Stimulated activated CD8-positive, alpha-beta memory T cell treated with anti-CD3 and anti-CD28 coated beads, Interleukin-7, amount 100 ng/mL, for 48 hours (primary cell): ENCODE data around the gene JMJD8.

ENCODE experiments used
- DNase-seq, 2 donors: peaks; one replicate each; pipeline ENCODE4 v3.0.0-alpha.2; 2020; ENCODE audit warnings: low read depth in 1 of 2; ENCODE audit errors: extremely low read depth in 1 of 2

Gene JMJD8

DNA sequence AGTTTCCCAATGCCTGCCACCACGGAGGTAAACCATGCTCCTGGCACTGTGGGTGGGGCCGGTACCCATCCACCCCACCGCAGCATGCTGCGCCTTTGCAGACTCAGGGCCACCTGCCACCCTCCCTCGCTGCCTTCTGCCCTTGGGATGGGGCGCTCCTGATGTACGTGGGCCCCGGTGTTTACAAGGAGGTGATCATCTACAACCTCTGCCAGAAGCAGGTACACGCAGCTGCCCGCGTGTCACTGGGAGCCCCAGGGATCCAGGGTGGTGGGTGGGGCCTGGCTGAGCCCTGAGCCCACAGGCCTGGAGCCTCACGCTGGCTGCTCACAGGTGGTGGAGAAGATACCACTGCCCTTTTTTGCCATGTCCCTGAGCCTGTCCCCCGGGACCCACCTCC is 17.6 kb downstream of the JMJD8 start:
- no peak for DNase-seq

DNA sequence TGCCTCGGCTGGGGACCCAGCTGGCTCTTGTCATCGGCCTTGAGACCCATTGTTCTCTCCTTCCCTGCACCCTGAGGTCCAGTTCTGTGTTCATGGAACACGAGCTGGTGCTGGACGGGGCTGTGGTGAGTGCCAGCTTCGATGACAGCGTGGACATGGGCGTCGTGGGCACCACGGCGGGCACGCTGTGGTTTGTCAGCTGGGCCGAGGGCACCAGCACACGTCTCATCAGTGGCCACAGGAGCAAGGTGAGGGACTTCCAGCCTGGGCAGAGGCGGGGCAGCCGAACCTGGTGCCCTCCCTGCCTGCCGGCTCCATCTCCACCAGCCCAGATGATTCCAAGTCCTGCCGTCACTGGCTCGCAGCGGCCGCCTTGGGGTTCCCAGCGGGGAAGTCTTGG is 21.5 kb downstream of the JMJD8 start:
- DNase-seq = no peak

DNA sequence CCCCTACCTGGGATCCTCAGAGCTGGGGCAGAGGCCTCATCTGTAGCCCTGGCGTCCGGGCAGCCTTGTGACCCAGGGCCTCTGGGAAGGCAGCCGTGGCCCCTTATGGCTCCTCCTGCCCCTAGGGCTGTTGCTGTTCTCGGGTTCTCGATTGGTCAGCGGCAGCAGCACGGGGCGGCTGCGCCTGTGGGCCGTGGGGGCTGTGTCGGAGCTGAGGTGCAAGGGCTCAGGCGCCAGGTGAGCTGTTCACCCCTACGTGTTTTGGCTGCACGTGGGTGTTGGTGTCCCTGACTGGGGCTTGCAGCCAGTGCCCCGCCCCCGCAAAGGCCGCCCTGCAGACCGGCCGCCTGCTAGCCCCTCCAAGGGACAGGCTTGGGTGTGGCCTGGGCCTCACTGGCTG is 22.0 kb downstream of the JMJD8 start:
- no peak for DNase-seq

DNA sequence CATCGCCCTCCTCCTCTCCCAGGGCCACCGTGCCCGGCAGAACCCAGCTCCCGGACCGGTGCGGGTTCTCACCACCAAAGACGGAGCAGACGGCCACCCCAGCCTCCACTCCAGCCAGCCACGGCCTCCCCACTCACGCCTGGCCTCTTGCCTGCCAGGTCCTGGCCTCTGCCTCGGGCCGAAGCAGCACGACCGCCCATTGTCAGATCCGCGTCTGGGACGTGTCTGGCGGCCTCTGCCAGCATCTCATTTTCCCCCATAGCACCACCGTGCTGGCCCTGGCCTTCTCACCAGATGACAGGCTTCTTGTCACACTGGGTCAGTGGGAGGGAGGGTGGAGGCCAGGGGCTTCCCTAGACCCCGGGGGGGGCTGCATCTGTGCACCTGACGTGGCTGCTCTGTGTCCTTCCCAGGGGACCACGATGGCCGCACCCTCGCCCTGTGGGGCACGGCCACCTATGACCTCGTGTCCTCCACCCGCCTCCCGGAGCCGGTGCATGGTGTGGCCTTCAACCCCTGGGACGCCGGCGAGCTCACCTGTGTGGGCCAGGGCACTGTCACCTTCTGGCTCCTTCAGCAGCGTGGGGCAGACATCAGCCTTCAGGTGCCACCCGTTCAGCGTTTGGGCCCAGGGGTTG is 22.8 kb downstream of the JMJD8 start:
- DNase-seq = no peak

DNA sequence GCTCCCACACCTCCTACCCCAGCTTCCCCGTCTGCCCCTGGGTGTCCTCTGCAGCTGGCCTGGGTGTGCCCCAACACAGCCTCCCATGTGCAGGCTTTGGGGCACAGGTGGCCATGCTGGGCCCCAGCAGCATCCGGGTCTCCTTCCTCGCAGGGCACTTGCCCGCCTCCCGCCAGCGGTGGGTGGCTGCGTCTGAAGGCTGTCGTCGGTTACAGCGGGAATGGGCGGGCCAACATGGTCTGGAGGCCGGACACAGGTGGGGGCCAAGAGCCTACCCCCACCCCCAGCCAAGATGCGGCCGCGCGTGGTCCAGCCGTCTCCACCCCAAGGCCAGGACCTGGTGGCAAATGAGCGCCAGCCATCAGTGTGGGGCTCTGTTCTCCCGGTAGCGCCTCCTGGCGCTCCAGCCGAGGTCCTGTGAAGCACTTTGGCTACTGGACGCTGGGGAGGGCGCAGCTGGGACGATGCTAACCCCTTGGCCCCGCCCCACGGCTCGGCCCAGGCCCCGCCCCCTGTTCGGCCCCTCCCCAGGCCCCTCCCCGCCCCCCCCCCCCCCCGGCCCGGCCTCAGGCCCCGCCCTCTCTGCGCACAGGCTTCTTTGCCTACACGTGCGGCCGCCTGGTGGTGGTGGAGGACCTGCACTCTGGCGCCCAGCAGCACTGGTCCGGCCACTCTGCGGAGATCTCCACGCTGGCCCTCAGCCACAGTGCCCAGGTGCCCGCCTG is 23.5 kb downstream of the JMJD8 start:
- DNase-seq = no peak

DNA sequence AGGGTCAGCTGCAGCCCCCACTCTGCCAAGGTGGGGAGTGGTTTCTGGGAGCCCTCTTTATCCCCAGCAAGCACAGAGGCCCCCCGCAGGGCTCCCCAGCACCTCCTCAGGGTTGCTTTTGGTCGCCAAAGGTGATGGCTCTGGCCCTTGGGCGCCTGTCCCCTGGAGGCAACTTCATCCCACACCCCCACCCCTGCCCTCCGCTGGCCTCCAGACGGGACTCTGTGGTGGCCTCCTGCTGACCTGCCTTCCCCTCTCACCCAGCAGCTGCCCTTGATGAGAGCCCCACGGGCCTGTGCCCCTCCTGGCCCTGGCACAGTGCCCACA is 24.0 kb downstream of the JMJD8 start:
- DNase-seq = no peak

DNA sequence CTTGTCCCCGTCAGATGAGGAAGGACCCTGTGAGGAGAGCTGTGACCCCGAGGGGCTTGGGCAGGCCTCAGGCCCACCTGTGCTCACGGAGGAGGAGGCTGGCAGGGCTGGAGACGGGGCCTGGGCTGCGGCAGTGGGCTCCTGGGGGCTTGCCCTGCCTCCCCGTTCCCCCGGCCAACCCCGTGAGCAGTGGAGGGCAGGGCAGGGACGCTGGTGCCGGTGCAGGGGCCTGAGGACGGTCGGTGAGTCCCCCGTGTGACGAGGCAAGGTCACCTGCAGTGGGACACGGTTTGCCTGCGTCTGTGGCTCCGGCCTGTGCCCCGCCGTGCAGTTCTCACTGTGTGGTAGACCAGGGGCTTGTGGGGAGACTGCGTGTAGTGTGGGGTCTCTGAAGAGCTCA is 24.5 kb downstream of the JMJD8 start:
- DNase-seq = no peak

DNA sequence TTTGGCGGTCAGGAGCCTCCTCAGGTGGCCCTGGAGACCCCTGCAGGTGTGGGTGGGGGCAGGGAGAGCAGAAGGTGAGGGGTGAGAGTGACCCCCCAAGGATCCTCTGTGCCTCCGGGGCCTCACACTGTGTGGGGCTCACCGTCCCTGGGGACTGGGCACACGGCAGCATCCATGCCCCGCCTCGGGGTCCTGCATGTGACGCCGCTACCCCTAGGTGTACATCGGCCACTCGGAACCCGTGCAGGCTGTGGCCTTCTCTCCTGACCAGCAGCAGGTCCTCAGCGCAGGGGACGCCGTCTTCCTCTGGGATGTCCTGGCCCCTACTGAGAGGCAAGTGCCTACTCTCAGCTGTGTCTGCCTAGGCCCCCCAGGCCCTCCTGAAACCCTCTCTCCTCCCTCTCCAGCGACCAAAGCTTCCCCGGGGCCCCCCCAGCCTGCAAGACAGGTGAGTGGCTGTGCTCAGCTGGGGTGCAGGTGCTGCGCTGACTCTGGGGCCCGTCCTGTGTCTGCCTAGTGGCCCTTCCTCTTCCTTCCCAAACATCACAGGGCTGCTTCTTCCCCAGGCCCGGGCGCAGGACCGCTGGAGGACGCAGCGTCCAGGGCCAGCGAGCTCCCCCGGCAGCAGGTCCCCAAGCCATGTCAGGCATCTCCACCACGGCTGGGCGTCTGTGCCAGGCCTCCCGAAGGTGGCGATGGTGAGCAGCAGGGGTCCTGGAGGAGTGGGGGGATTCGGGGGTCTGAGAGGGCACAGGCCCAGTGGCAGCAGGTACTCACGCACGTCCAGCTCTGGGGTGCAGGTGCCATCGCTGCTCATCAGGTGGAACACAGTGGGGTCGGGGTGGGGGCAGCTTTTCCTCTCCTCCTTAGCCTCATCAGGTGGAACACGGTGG is 25.2 kb downstream of the JMJD8 start:
- DNase-seq = no peak

DNA sequence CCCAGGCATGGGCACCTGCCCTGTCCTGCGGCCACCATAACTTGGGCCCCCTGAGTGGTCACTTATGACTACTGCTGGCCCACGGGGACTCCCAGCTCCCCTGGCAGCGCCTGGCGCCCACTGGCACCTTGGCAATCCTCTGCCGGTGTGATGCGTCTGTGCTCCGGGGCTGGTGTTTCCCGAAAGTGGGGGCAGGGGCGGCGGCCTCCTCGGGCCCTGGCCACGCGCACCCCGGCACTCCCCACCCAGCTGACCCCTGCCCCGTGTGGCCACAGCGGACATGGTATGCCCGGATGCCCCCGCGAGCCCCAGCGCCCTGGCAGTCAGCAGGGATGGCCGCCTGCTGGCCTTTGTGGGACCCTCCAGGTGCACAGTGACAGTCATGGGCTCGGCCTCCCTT is 26.6 kb downstream of the JMJD8 start:
- DNase-seq = no peak

DNA sequence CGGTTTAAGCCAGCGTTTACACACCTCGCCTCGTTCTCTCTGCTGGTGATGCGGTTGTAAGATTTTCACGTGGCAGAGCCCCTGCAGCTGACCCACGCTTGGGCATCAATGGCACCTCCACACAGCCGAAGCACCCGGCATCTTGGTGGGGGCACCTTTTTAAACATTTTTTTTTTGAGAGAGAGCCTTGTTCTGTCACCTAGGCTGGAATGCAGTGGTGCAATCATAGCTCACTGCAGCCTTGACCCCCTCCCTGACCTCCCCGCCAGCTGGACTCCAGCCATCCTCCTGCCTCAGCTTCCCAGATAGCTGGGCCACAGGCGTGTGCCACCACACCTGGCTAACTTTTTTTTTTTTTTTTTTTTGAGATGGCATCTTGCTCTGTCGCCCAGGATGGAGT is 30.1 kb downstream of the JMJD8 start:
- DNase-seq = no peak

DNA sequence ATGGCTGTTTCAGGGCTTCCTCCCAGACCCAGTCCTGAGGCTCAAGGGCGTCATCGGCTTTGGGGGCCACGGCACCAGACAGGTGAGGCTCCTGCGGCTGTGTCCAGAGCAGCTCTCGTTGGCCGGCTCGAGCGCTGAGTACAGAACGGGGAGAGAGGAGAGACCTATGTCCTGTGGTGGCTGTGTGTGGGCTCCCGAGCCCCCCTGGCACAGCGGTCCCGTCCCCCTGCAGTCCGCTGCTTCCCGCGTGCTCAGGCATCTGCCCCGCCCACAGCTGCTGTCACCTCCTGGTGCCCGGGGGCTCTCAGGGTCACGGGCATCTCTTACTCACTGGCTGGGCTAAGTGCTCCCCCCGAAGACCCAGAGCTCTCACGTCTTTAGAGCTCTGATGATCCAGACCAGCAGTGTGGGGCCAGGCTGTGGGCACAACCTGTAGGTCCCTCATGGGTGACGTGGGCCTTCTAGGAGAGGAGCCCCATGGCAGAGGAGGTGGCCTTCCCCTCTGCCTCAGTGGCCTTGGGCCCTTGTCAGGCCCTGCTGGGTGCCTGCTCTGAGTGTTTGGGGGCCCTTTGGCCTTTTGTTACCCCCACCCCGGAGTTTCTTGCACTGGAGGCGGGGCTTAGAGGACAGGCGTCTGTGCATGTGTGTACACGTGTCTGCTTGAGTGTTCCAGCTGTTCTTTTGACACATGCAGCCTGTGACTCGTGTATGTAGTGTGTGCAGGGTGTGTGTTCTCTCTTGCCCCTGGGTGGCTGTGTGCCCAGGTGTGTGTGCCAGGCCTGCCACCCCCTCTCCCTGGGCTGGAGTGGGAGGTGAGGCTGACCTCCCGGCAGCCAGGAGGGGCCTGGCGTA is 31.5 kb downstream of the JMJD8 start:
- no peak for DNase-seq

DNA sequence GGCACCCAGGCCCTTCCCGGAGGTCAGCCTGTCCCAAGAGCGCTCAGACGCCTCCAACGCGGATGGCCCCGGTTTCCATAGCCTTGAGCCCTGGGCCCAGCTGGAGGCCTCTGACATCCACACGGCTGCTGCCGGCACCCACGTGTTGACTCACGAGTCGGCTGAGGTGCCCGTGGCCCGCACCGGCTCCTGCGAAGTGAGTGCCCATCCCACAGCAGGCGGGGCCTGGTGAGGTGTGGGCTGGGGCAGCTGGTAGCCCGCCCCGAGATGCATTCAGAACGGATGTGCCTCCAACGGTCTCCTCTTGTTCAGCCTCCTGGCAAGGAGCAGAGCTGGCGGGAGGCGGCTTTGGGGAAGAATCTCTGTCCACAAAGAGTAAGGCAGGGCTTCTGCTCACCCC is 32.3 kb downstream of the JMJD8 start:
- DNase-seq = no peak

DNA sequence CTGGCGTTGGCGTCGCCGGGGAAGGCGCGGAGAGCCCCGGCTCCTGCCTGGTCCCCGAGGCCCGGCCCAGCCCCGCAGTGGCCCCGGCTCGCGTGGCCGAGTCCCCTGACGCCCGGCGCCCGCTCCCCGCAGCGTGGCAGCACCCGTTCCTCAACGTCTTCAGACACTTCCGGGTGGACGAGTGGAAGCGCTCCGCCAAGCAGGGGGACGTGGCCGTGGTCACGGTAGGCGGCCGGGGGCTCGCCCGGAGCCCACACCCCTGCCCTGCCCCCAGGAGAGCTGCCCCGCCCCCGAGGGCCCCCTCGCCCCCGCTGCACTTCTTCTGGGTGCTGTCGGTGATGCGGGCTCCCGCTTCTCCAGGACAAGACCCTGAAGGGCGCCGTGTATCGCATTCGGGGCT is 34.5 kb downstream of the JMJD8 start:
- DNase-seq = no peak

DNA sequence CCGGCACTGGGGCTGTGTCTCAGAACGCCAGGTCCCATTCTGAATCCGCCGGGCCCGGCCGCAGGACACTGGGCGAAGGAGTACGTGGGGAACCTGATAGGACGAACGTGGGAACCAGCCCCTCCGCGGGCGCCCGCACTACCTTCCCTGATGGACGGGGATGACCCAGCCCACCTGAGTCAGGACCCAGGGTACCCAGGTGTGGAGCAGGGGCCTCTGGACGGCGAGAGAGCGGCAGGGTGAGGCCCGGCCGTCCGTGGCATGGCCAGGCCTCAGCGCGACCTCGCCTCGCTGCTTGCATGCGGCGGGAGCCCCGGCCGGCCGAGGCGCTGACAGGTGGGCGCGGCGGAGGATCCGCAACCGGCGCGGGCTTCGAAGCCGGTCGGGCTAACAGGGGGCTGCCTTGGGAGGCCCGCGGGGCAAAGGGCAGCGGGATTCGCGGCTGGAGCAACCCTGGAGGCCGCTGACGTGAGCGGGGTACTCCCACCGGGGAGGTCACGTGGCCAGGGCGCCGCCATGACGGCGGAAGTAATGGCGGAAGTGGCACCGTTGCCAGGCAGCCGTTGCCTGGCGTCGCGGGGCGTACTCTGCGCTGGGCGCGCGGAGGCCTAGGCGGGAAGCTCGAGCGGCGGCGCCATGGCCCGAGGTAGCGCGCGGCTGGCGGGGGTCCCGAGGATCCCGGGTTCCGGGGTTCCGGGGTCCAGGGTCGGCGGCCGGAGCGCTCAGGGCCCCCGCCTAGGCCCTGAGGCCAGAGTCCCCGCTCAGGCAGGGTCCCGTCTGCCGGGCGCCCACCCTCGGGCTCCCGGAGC is 35.1 kb downstream of the JMJD8 start, which contains the start of gene WDR90:
Gene WDR90, plus strand, starts transcription at position 585 of the 809 bp plus-strand sequence. Its CDS starts 52 bp downstream, at position 637.
- DNase-seq = peak; percentile 82 to 92

DNA sequence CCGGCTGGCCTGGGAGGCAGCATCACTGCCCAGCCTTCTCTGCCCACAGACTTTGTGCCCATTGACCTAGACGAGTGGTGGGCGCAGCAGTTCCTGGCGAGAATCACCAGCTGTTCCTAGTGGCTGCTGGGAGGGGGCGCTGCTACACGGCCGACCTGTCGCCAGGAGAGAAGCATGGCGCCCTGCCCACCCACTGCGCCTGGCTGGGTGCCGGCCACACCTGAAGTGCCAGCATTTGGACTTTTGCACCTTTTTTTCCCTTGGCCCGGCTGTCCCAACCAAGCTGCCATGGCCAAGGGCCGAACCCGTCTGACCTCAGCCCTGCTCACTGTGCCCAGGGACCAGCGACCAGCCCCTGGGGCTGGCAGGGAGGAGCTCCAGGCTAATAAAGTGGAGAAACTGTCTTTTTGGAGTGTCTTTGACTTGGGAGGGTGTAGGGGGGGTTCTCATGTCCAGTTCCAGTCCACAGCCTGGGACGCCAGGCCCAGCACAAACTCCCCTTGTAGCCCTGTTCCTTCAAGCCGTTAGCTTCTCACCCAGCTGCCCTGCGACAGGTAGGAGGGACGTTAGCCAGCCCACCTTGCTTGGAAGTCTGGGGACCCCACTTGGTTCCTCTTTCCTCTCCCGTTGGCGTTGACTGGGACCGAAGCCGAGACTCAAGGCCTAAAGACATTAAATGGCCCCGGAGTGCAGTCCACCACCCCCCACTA is 35.9 kb downstream of the JMJD8 start:
- no peak for DNase-seq

DNA sequence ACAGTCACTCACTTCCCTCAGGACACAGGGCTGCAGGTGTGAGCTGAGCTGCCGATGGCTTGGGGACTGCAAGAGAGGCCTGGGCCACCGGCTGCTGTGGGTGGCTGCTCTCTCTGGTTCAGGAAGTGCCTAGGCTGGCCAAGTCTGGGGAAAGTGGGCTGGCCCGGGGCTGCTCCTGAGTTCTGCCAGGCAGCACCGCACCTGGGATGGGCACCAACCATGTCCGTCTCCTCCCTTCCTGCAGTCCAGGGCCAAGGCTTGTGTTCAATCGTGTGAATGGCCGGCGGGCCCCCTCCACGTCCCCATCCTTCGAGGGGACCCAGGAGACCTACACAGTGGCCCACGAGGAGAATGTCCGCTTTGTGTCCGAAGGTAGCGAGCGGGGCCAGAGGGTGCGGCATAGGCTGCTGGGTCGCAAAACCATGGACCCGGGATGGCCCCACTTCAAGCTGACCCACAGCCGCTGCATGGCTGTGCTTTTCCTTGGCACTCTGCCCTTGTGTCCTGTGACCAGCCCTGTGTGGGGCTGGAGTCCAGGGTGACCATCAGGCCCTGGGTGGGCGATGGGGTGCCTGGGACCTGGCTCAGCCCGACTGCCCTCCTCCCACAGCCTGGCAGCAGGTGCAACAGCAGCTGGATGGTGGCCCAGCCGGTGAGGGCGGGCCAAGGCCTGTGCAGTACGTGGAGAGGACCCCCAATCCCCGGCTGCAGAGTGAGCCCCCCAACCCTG is 36.8 kb downstream of the JMJD8 start:
- DNase-seq = no peak

DNA sequence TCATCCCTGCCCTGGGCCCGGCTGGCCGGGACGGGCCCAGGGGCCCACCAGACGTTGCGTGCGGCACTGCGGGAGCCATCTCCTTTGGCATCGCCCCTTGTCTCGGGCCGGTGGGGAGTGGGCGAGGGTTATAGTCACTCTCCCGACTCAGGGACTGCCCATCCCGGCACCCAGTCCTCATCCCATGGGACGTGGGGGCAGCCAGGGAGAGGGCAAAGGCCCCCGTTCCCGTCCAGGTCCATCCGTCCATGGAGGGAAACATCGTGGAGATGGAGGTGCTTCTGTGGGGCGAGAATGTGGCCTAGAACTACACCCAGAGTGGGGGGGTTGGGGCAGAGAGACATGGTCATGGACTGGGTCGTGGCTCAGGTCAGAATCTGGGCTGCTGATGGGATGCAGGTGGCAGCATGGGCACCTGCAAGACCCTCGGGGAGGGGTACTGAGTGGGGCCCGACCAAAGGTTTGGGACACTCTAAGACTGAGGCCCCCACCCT is 37.4 kb downstream of the JMJD8 start:
- no peak for DNase-seq

DNA sequence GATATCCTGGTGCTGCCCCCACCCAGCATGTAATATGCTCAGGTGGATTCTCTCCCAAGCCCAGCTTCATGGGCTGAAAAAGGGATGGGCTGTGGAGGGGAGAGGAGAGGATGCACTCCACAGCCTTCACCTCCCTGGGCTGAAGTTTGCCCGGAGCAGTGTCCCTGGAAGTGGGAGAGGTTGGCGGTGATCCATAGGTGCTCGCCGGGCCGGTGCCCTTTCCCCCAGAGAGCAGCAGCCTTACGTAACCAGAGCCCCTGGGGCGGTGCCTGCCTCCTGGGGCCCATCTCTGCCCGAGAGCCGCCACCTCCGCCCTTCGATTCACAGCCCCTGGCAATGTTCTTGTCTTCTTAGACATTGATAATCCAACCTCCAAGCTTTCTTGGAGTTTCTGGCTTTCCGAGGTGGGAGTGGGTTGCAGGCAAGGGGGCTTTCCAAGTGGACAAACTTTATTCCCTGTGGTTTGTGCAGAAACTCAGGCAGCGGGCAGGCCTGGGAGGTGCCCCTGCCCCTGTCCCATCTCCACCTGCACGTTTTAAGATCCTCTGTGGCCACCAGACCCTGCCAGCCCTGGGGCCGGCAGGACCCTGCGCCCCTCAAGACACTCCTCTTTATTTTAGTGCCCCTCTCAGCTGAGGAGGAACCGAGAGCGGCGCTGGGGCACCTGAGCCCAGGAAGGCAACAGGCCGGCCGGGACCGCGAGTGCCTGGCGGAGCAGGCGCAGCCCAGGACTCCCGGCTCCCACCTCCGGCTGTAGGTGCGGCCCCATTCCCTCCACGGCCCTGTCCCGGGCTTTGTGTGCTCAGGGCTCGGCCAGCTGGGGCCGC is 38.1 kb downstream of the JMJD8 start:
- DNase-seq = no peak
